ENCODE measurements around the gene GOLGA6D.

Gene GOLGA6D

DNA sequence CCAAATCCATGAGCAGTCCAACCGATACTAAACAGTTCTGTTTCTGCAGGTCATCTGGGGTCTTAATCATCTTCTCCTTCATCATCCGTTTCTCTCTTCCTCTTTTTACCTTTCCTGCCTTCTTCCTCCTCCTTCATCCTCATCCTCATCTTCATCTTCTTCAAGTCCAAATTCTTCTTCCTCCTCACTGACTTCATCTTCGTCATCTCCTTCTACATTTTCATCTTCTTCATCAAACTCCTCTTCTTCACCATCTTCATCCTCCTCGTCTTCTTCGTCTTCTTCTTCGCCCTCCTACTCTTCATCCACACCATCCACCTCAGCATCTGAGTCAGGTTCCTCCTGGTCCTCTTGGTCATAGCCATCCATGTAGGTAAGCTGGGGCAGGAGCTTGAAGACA lies 39.1 kb downstream of the GOLGA6D start:
- no peak for DNase-seq (ENCODE audit: low read depth)
- TF ChIP-seq MYC (IDR thresholded peaks at IDR 0.05; ENCODE audit: low read depth, low read length) (no peak), POLR2A (IDR thresholded peaks at IDR 0.05; ENCODE audit: extremely low read depth, insufficient read length) (no peak)
- TF ChIP-seq, protein P1, sequence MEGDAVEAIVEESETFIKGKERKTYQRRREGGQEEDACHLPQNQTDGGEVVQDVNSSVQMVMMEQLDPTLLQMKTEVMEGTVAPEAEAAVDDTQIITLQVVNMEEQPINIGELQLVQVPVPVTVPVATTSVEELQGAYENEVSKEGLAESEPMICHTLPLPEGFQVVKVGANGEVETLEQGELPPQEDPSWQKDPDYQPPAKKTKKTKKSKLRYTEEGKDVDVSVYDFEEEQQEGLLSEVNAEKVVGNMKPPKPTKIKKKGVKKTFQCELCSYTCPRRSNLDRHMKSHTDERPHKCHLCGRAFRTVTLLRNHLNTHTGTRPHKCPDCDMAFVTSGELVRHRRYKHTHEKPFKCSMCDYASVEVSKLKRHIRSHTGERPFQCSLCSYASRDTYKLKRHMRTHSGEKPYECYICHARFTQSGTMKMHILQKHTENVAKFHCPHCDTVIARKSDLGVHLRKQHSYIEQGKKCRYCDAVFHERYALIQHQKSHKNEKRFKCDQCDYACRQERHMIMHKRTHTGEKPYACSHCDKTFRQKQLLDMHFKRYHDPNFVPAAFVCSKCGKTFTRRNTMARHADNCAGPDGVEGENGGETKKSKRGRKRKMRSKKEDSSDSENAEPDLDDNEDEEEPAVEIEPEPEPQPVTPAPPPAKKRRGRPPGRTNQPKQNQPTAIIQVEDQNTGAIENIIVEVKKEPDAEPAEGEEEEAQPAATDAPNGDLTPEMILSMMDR (IDR thresholded peaks at IDR 0.05; ENCODE audit: low read depth, low read length): no peak
- no peak overlapping the region for H3K4me3 ChIP-seq (ENCODE audit: low read depth, low read length)

DNA sequence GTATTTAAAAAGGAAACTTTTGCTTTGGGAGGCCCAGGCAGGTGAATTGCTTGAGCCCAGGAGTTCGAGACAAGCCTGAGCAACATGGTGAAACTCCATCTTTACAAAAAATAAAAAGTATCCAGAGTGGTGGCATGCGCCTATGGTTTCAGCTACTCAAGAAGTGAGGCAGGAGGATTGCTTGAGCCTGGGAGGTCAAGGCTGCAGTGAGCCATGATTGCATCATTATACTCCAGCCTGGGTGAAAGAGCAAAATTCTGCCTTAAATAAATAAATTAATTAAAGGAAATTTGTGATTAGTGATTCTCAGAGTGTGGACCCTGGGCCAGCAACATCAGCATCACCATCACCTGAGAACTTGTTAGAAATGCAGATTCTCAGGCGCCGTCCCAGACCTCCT lies 43.3 kb downstream of the GOLGA6D start:
- H3K4me3 ChIP-seq (ENCODE audit: low read depth, low read length): no peak overlapping the region
- DNase-seq (ENCODE audit: low read depth): no peak
- TF ChIP-seq, protein P1 (IDR thresholded peaks at IDR 0.05; ENCODE audit: low read depth, low read length): no peak
- TF ChIP-seq, protein P2, sequence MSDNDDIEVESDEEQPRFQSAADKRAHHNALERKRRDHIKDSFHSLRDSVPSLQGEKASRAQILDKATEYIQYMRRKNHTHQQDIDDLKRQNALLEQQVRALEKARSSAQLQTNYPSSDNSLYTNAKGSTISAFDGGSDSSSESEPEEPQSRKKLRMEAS (IDR thresholded peaks at IDR 0.05; ENCODE audit: low read depth, low read length): no peak
- TF ChIP-seq POLR2A (IDR thresholded peaks at IDR 0.05; ENCODE audit: extremely low read depth, insufficient read length) (no peak), MYC (IDR thresholded peaks at IDR 0.05; ENCODE audit: low read depth, low read length) (no peak)

DNA sequence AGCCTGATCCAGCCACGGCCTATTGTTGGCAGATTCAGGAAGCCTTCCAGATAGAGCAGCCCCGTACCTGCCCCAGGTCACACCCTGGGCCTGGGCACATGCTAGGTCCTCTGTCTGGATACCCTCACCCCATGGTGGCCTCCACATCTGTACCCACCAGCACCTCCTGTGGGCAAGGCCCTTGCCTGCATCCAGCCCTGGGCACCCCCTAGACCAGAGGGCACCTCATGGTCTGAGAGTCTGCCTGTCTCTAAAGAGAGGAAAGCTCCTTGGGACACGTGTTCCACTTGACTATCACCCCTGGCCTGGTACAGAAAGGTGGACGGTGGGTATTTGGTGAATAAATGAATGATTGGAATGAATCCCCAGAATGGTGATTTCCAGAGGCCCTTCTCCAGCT lies 44.4 kb downstream of the GOLGA6D start:
- H3K4me3 ChIP-seq (ENCODE audit: low read depth, low read length): no peak overlapping the region
- TF ChIP-seq, protein P1 (IDR thresholded peaks at IDR 0.05; ENCODE audit: low read depth, low read length): no peak
- TF ChIP-seq POLR2A (IDR thresholded peaks at IDR 0.05; ENCODE audit: extremely low read depth, insufficient read length) (no peak), MYC (IDR thresholded peaks at IDR 0.05; ENCODE audit: low read depth, low read length) (no peak)
- TF ChIP-seq, protein P2 (IDR thresholded peaks at IDR 0.05; ENCODE audit: low read depth, low read length): no peak
- no peak for DNase-seq (ENCODE audit: low read depth)

DNA sequence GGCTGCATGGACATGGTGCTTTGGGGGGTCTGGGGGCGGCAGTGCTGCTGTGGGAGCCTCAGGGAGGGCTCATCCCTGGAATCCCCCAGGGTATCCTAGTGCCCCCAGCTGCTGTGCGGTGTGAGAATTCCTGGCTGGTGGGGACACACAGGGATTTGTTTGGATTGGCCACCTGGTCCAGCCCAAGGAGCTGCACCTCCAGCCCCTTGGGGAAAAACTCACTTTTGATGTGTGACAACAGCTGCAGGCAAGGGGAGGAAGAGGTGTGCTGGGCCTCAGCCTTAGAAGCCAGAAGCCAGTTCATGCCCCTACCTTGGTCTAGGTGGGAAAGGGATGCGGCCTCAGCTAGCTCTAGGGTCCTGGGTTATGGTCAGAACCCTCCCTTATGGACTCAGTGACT lies 44.9 kb downstream of the GOLGA6D start:
- TF ChIP-seq MYC (IDR thresholded peaks at IDR 0.05; ENCODE audit: low read depth, low read length) (no peak), POLR2A (IDR thresholded peaks at IDR 0.05; ENCODE audit: extremely low read depth, insufficient read length) (no peak)
- TF ChIP-seq, protein P1 (IDR thresholded peaks at IDR 0.05; ENCODE audit: low read depth, low read length): no peak
- TF ChIP-seq, protein P2 (IDR thresholded peaks at IDR 0.05; ENCODE audit: low read depth, low read length): no peak
- H3K4me3 ChIP-seq (ENCODE audit: low read depth, low read length): no peak overlapping the region
- DNase-seq (ENCODE audit: low read depth): no peak

DNA sequence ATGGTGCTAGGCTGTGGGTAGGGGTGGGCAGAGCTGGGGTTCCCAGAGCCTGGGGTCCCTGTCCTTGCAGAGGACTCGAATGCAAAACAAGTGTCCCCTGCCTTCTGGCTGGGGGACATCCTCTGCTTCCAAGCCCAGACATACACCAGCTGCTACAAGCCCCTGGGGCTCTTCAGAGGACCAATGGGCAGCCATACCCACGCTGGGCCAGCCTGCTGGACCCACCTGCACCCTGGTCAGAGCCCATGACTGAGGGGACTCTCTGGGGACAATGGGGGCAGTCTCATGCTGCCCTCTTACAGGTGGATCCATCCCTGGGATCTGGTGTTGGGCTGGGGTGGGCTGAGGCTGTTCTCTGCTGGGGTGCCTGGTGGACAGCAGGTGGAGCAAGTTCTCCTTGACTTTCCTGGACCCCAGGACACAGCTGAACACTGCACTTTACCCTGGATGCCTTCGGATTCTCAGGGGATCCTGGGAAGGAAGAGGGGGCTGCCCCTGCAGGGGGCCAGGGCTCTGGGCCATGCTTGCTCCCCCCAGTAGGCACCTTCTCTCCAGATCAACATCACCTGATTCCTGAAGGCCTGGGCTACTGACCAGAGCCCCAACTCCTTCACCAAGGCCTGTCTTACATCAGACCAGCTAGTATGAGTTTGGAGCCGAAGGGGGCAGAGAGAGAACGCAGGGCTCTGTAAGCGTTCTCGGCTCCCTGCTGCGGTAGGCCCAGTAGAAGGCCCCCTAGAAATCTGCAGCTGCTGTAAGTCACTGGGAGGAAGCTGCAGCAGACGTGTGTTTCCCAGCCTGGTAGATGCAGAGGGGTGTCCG lies 46.1 kb downstream of the GOLGA6D start:
- no peak for DNase-seq (ENCODE audit: low read depth)
- no peak overlapping the region for H3K4me3 ChIP-seq (ENCODE audit: low read depth, low read length)
- TF ChIP-seq, protein P1 (IDR thresholded peaks at IDR 0.05; ENCODE audit: low read depth, low read length): peak; percentile 8
- TF ChIP-seq, protein P2 (IDR thresholded peaks at IDR 0.05; ENCODE audit: low read depth, low read length): no peak

Data from NB4 (cell line).